Inferior parietal cortex (tissue), 1 donor: ENCODE data around the gene DUSP11.
A peak's percentile ranks its signal among the peaks of the same experiment; 100 is the strongest.
"Not testable (repeated sequence)": the region's sequence is repeated elsewhere in the genome, so short reads cannot be mapped to it uniquely, and the experiment has no call there.

Source experiments
- DNase-seq: peaks from one replicate; pipeline ENCODE4 v3.0.0-alpha.2; 2016; ENCODE audit errors: extremely low spot score

DUSP11 gene

DNA sequence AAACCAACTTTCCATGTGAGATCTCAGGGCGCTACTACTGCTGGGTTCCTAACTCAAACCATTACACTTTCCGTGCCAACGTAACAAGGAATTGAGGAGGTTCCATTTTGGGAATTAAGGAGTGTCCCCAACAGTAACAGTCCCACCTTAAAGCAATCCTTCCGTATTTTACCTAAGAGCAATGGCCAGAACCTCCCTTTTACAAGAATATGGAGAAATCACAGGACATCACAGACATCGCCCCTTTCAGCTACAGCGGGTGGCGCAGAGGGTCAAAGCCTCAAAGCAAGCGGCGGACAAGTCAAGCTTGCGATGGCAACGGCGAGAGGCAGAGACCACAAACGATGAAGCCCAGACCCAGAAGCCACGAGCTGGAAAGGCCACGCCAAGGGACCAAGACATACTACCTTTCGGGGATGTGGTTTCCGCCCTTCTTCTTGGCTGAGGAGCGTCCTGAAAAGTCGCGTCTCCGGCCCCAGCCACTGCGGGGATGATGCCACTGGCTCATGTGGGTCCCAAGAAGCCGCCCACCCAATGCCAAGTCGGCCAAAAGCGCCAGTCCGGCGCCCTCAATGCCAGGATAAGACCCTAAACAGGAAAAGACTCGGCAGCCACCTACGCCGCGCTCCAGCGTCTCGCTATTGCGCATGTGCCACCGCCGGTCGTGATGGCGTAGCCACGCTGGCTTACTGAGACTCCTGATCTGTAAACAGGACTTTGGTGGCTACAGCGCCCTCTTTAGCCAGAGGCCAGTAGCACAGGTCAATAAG is at the start of gene DUSP11:
Gene DUSP11, minus strand, starts transcription at position 637 of the 770 bp plus-strand sequence. Its CDS starts 129 bp downstream, at position 508.
- peak; percentile 98 for DNase-seq

DNA sequence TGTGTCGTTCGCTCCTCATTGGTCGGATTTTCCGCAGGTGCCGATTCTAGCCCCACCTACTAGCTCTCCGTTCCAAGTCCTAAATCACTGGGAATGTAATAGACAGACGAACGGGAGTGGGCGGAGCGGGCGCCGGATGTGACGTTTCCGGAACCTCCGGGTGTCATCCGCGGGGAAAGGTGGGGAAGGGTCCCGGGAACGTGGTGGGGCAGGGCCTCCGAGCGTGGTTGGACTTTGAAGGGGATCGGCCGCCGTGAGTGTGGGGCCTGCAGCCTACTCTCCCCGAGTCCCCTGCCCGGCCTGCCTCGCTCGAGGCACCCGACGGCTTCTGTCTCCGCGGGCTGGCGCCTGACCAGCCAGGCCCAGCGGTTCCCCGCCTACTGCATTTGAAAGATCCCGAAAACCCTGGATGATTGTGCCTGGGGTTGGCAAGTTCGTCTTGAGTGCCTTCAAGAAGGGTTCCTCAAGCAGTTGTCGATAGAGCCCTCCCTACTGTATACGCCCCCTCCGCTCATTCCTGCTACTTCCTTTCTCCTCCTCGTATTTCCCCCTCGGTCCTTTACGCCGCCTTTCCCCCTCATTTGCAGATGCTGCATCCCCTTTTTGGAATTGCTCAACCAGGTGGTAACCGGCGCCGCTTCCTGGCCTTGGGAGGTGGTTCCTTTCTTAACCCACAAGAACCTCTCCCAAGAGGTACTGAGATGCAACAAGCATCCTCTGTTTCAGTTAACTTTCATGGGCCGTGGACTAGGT is 49.1 kb upstream of the DUSP11 start, which contains the start of gene STAMBP:
Gene STAMBP, plus strand, starts transcription at position 144 of the 753 bp plus-strand sequence. CDS start 1,896 bp downstream, outside the sequence.
- DNase-seq, result peak; percentile 99

DNA sequence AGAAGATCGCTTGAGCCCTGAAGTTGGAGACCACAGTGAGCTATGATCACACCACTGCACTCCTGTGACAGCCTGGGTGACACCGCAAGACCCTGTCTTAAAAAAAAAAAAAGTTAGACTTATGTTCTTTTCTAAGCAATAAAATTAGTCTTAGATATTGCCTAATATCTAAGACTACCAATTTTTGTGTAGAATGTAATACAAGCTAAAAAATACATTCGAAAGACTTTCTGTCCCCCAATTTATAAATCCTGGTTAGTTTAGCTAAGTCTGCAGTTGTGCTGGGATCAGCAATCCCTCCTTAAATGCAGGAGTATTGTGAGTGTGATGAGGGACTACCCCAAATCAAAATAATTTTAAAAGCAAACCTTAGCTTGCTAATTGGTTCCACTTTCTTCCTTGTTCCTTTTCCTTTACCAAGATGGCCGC is 48.5 kb upstream of the DUSP11 start:
- no peak for DNase-seq

DNA sequence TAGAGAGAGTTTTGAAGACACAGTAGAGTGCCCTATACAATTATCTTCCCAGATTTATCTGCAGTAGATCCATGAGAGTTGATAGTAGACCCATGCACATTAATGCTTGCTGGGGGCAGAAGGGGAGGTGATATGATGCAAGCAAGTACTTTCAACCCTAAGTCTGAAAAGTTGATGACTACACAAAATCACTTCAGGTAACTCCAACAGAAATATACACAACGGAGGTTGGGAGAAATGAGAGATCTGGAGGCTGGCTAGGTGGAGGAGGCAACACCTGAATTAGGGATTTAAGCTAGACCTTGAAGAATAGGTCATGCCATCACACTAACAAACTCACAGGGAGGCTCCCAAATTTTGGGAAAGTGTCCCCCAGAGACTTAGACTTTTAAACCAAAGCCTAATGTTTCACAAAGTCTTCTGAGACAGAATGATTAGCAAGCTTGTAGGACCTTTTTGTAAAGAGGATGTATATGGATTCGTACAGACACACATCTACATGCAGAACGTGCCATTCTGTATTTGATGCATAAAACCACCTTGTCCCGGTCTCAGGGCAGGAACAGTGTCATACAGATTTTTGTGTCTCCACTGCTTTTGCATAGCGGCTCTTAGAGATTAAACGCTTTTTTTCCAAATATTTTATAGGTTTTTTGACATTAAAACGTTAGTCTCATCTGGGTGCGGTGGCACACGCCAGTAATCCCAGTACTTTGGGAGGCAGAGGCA is 47.9 kb upstream of the DUSP11 start:
- no peak for DNase-seq

DNA sequence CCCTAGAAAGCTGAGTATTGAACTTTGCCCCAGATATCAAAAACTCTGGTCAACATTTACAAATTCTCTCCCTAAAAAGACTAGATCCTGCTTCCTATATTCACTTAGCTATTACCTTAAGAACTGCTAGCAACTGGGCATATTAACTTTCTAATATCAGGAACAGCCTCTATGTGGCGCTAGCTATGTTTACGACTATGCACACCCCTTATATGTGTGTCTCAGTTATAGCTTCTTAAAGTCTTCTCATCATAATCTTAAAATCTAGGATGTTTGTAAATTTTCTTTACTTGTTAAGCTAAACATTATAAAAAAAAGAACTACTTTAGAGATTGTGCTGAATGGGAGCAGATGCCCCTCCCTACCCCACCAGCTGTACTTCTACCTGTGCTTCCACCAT is 47.1 kb upstream of the DUSP11 start:
- DNase-seq, result no peak

DNA sequence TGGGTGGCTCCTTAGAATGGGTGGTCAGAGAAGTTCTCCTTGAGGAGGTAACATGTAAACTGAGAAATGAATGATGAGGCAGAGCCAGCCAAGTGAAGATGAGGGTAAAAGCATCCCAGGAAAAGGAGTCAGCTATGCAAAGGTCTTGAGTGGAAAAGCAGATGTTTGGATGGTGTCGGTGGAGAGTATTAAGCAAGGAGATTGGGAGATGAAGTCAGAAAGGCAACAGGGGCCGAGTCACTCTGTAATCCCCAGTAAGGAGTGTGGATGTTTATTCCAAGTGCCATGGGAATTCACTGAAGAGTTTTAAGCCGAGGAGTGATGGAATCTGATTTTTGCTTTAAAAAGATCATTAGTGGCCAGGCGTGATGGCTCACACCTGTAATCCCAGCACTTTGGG is 45.5 kb upstream of the DUSP11 start:
- DNase-seq, result no peak

DNA sequence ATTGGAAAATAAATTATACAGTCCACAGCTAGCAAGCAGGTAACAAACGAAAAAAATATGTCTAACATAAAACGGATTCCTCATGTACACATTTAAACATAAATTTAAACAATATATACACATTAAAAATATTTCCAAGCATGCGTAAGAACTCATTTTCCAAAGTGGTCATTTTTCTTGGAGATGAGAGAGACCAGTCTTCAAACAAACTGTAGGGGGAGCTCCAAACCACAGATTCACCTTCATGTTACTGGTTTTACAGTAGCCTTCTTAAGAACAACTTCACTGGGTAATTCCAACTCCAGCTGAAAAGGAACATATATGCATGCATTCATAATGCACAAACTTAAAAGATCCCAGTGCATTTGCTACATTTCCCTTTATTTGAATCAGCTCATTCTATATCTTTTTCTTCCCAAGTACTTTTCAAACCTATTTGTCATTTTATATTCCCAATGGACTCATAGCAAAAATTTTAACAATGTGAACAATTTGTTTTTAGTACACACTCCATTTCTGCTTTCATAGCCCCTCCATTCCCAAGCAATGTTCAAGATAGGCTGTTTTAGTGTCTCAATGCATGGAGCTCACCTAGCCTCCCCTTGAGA is 44.1 kb upstream of the DUSP11 start:
- peak; percentile 84 for DNase-seq

DNA sequence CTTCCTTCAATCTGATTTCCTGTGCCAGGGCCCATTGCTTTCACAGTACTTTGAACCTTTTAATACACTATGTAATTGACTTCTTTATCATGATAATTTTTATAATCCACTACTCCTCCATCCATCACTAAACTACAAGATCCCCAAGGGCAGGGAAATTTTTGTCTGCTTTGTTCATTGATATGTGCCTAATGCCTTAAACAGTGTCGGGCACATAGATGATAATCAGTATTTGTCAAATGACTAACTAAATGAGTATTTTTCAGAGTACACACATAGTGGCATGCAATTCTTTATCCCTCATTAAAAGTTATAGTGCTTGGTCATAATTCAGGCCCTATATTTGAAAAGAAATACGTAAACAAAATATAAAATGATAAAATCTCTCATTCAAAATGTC is 43.5 kb upstream of the DUSP11 start:
- DNase-seq, result no peak

DNA sequence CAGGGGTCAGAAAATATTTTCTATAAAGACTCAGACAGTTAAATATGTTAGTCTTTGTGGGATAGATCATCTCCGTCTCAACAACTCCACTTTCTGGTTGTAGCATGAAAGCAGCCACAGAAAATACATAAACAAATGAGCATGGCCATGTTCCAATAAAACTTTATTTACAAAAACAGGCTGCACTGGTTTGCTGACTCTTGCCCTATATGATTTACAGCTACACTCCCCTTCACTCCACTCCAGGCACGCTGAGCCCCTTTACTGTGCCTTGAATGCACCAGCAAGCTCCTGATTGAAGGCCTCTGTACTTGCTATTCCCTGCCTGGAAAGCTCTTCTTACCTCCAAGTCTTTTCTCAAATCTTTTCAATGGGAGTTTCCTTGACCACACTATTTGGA is 43.1 kb upstream of the DUSP11 start:
- DNase-seq, result no peak

DNA sequence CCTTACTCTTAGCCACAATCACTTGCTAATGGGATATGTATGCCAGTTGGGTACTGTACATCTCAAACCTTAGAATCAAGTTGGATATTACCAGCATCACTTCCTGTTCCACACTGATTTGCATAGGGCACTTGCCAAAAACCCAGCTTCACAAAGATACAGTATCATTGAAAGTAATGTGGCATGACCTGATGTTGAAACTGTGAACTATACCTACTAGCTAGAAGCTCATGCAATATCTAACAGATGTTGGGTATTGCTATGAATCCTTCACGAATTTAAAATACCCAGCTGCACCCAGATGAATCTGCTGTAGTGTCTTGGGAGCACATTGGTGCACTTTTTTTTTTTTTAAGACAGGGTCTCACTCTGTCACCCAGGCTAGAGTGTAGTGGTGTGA is 42.4 kb upstream of the DUSP11 start:
- DNase-seq, result no peak

DNA sequence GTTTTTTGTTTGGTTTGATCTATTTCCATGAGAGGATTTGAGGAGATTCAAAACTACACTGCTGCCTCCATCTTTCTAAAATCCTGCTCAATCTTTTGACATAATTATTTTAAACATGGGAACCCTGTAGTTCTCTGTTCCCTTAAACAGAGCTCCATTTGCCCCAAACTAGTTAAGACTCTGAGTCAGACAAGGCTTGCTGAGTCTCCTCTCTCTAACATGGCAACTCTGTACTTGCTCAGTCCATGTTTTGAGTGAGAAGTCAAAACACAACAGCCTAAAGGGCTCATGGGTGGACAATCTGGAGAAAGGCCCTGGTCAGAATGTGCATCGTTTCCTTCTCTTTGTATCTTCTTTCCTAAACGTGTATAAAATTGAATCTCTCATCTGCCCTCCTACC is 41.8 kb upstream of the DUSP11 start:
- no peak for DNase-seq

DNA sequence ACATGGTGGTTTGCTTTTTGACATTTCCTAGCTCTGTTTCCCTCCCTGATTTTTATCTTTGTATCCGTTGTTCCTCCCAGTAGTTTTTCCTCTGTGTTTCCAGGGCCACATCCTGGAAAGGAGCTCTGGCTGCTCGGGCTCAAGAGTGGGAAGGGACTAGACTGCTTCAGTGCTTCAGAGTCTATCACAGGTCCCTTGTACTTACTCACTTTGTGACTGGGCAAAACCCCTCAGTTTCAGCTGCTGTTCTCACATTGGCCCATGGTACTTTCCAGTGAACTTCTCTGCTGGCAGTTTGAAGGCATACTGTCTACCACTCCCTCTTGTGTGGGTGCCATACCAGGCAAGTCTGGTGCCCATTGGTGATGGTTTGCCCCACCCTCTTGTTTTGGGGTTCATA is 41.3 kb upstream of the DUSP11 start:
- no peak for DNase-seq

DNA sequence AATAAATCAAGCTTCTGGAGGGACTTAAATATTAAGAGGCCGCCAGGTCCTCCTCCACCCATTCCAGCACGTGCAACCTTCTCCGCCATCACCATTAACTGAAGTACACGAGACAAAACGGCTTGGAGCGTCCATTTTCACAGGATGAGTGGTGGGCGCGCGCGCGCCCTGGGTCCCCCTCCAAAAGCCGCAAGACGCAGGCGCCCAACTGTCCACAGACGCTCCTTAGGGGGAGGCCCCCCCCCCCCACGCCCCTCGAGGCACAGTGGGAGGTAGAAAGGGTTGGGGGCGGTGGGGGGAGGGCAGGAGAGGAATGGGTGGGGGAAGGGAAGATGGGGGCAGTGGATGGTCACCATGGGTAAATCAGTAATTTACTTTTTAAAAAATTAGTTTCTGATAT is 38.4 kb upstream of the DUSP11 start:
- DNase-seq, result no peak

DNA sequence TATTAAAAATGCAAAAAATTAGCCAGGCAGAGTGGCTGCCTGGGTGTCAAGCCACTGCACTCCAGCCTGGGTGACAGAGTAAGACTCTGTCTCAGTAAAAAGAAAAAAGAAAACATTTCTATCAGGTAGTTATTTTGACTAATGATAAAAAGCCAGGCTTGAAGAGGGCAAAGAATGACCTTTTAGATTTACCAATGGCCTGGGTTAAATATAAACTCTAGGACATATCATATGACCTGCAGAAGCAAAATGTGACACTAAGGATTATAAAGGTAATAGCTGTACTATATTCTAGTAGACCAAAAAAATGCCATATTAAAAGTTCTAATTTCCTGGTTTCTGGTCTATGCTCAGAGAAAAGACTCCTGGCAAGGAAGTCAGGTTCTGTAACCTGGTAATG is 32.7 kb upstream of the DUSP11 start:
- no peak for DNase-seq

DNA sequence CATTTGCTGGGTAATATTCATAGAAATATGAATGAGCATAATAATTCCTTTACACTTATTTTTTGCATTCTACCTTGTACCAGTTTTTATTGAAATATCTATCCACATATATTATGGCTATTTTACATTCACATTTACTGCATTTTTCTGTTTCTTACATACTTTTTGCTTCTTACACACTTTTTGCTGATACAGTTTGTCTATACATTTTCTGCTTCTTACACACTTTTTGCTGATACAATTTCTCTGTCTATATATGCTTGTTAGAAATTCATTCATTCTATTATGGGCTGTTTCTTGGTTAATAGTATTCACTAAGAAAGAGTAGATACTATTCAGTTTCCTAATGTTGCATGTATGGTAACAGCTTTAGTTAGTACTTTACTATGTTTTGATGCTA is 32.0 kb upstream of the DUSP11 start:
- no peak for DNase-seq

DNA sequence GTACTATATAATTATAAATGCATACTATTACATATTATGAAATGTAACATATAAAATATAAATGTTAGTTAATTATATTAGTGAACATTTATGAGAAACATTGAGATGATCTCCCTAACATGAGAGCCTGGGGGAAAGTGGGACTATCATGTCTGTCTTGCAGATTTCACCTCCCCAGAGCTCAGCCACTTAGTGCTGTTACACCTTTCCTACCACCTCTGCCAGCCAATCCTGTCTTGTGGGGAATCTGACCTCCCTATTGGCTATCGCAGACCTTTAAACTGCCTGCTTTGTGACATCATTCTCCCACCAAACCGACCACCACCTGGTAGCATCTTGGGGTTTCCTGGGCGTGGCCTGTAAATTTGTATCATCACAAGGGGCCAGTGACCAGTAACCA is 4.0 kb upstream of the DUSP11 start, which contains the start of gene C2orf78:
Gene C2orf78, plus strand, starts transcription at position 301 of the 400 bp plus-strand sequence. CDS start 127 bp downstream, outside the sequence.
- not testable (repeated sequence) for DNase-seq

DNA sequence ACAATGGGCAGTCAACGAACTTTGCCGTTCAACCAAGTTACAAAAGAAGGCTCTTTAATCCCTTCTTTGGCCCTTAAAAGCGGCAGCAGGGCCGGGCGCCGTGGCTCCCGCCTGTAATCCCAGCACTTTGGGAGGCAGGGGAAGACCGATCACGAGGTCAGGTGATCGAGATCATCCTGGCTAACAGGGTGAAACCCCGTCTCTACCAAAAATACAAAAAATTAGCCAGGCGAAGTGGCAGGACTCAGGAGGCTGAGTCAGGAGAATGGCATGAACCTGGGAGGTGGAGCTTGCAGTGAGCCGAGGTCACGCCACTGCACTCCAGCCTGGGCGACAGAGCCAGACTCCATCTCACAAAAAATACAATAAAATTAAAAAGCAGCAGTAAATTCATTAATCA is 3.5 kb upstream of the DUSP11 start:
- DNase-seq, result not testable (repeated sequence)

DNA sequence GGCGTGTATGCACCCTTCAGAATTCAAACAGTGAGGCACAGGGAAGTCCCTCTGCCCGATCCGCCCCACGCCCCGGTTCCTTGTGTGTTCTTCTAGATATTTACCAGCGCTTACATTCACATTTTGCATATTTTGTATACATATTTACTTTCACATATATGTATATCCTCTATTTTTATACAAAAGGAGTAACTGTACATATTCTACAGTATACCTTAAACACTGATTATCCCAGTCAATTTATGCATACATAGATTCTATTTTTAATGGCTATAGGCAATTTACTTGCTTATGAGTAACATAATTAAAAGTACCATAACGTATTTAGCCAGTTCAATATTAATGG is 307 bp upstream of the DUSP11 start:
- DNase-seq, result no peak

DNA sequence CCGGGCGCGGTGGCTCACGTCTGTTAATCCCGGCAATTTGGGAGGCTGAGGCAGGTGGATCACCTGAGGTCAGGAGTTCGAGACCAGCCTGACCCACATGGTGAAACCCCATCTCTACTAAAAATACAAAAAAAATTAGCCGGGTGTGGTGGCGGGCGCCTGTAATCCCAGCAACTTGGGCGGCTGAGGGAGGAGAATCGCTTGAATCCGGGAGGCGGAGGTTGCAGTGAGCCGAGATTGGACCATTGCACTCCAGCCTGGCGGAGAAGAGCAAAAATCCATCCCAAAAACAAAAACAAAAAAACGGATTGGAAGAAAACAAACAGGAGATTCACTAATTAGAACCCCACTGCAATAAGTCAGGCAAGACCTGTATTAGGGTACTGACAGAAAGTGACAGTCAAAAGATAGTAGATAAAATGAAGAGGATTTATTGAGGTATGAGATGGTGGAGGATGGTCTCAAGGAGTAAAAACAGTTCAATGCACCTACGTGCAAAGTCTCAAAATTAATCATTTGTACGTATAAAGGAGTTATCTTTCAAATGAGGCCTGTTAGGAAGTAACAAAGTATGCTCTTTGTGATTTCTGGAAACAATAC is 936 bp downstream of the DUSP11 start:
- not testable (repeated sequence) for DNase-seq

DNA sequence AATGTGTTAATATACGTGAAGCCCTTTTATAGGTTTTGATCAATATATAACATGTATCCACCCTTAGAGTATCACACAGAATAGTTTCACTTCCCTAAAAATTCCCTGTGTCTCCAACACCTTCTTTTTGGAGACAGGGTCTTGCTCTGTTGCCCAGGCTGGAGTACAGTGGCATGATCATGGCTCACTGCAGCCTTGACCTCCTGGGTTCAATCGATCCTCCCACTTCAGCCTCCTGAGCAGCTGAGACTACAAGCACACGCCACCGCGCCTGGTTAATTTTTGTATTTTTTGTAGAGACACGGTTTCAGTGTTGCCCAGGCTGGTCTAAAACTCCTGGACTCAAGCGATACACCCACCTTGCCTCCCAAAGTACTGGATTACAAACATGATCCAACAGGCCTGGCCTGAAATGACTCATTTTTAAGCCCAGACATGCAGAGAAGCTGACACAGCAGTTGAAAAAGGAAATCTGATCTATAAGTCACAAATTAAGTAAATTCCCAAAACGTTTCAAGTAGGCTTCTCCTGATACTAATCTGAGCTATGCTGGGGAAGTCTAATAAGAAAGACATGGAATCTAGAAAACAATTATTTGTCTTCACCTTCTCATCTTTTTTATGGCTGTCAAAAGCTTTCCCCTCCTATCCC is 2.9 kb downstream of the DUSP11 start:
- no peak for DNase-seq

DNA sequence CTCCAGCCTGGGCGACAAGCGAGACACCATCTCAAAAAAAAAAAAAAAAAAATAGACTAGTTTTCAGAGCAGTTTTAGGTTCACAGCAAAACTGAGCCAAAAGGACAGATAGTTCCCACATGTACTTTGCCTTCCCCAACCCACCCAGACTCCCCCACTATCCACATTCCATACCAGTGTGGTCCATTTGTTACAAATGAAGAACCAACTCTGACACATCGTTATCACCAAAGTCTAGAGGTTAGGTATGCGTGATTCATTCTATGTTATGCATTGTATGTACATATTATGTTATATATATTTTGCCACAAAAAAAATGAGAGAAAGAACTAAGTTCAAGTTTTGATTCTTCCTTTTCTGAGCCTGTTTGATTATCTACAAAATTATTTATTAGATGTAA is 3.5 kb downstream of the DUSP11 start:
- no peak for DNase-seq
